ENCODE measurements around the gene CHD6.

DNA sequence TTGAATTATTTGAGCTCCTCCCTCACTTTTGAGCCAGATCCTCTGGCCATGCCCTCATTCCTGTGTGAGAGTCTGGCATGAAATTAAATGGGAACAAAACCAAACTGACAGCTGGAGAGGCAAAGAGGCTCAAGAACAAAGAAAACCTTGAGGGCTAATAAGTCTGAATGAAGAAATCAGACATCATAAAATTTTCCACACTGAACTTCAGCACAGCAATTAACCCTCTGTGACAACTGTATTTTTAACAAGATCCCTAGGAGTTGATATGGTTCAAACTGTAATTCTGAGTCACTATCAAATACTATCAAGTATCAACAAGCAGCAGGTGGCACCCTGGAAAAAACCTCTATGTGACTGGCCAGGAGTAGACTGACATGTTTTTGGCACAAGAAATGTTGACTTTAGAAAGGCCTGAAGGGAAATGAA is 142.2 kb downstream of the CHD6 start:
- TF ChIP-seq, protein P1, sequence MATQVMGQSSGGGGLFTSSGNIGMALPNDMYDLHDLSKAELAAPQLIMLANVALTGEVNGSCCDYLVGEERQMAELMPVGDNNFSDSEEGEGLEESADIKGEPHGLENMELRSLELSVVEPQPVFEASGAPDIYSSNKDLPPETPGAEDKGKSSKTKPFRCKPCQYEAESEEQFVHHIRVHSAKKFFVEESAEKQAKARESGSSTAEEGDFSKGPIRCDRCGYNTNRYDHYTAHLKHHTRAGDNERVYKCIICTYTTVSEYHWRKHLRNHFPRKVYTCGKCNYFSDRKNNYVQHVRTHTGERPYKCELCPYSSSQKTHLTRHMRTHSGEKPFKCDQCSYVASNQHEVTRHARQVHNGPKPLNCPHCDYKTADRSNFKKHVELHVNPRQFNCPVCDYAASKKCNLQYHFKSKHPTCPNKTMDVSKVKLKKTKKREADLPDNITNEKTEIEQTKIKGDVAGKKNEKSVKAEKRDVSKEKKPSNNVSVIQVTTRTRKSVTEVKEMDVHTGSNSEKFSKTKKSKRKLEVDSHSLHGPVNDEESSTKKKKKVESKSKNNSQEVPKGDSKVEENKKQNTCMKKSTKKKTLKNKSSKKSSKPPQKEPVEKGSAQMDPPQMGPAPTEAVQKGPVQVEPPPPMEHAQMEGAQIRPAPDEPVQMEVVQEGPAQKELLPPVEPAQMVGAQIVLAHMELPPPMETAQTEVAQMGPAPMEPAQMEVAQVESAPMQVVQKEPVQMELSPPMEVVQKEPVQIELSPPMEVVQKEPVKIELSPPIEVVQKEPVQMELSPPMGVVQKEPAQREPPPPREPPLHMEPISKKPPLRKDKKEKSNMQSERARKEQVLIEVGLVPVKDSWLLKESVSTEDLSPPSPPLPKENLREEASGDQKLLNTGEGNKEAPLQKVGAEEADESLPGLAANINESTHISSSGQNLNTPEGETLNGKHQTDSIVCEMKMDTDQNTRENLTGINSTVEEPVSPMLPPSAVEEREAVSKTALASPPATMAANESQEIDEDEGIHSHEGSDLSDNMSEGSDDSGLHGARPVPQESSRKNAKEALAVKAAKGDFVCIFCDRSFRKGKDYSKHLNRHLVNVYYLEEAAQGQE (IDR thresholded peaks at IDR 0.05; ENCODE audit: insufficient replicate concordance, low read depth): no peak
- TF ChIP-seq, protein P2, sequence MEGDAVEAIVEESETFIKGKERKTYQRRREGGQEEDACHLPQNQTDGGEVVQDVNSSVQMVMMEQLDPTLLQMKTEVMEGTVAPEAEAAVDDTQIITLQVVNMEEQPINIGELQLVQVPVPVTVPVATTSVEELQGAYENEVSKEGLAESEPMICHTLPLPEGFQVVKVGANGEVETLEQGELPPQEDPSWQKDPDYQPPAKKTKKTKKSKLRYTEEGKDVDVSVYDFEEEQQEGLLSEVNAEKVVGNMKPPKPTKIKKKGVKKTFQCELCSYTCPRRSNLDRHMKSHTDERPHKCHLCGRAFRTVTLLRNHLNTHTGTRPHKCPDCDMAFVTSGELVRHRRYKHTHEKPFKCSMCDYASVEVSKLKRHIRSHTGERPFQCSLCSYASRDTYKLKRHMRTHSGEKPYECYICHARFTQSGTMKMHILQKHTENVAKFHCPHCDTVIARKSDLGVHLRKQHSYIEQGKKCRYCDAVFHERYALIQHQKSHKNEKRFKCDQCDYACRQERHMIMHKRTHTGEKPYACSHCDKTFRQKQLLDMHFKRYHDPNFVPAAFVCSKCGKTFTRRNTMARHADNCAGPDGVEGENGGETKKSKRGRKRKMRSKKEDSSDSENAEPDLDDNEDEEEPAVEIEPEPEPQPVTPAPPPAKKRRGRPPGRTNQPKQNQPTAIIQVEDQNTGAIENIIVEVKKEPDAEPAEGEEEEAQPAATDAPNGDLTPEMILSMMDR (IDR thresholded peaks at IDR 0.05; ENCODE audit: insufficient read depth, low read length): no peak
- TF ChIP-seq POLR2AphosphoS5 (IDR thresholded peaks at IDR 0.05; ENCODE audit: low read depth) (no peak), GABPA (IDR thresholded peaks at IDR 0.05; ENCODE audit: low read depth) (no peak)
